ENCODE measurements around the gene DTNB.

DTNB gene

DNA sequence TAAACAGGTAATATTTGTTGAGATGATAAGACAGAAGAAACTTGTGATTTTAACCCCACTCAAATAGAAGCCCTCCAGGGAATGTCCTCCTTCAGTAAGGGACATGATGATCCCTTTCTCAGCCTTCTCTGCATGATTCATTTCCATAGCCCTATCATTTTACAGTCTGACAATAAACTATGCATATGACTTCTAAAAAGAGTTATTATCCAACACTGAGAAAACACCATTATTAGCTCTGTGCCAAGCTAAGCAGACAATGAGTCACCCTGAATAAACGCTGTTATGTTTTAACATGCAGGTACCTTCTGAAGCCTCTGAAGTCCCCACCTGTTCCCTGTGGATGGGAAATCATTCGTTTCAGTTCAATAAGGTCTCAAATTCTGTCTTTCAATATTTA, 54.7 kb downstream of the DTNB start:
- no peak for DNase-seq (ENCODE audit: extremely low read depth, low read depth)
- TF ChIP-seq, protein P1, sequence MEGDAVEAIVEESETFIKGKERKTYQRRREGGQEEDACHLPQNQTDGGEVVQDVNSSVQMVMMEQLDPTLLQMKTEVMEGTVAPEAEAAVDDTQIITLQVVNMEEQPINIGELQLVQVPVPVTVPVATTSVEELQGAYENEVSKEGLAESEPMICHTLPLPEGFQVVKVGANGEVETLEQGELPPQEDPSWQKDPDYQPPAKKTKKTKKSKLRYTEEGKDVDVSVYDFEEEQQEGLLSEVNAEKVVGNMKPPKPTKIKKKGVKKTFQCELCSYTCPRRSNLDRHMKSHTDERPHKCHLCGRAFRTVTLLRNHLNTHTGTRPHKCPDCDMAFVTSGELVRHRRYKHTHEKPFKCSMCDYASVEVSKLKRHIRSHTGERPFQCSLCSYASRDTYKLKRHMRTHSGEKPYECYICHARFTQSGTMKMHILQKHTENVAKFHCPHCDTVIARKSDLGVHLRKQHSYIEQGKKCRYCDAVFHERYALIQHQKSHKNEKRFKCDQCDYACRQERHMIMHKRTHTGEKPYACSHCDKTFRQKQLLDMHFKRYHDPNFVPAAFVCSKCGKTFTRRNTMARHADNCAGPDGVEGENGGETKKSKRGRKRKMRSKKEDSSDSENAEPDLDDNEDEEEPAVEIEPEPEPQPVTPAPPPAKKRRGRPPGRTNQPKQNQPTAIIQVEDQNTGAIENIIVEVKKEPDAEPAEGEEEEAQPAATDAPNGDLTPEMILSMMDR (IDR thresholded peaks at IDR 0.05; ENCODE audit: low read depth, low read length) = no peak

DNA sequence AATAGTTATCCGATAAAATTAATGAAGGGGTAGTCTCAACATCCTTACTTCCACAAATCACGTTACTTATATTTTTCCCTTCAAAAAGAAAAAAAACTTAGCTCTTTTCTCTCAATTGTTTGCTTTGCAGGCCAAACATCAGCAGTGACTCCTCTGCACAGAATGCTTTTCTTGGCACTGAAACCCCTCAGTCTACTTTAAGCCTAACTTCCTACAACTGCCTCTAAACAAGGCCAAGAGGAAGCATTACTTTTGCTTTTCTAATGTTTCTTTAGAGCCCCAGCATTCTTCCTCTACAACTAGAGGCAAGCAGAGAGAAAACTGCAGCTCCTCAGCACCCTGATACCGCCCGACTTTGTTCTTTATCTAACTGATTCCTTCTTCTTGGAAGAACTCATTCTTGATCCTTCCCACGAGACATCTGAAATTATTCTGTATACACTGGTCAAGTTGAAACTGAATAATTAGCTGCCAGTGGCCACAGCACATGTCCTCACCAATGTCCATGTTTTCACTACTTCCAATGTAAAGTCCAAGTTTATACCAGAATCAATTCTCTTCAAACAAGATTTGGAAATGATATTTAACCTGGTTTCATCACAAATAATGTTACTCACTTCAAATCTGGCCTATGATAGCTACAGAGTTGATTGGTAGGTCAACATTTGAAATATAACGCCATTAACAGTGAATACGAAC, 55.3 kb downstream of the DTNB start:
- peak; percentile 43 for DNase-seq (ENCODE audit: extremely low read depth, low read depth)
- TF ChIP-seq, protein P1 (IDR thresholded peaks at IDR 0.05; ENCODE audit: low read depth, low read length) = no peak

DNA sequence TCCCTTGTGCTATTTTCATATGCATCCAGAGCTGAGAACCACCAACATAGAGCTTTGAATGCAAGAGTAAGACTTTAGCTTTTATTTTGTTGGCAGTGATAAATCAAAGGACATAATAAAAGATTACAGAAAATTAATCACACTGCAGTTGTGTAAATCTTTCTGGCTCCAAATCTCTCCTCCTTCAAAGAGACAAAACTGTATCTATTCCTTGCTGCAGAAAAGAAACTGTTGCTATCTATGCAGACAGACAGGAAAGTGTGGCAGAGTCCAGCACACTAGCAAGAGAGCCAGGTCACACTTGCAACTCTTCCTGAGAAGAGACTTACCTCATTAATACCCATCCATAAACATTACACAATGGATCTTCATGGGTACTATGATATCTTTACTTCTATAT, 57.5 kb downstream of the DTNB start:
- TF ChIP-seq, protein P1 (IDR thresholded peaks at IDR 0.05; ENCODE audit: low read depth, low read length) = no peak
- no peak for DNase-seq (ENCODE audit: extremely low read depth, low read depth)

DNA sequence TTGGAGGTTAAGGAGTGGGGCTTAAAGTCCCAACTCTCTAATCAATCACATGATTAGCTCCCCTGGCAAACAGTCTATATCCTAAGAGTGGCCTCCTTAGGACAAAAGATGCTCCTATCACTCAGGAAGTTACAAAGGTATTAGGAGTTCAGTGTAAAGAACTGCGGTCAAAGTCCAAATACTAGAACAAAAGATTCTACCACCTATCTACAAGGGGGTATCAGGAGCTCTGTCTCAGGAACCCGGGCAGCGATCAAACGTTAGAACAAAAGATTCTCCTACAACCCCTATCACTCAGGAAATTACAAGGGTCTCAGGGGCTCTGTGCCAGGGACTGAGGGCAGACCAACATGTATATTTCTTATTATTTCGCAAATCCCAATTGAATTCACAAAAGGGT, 58.0 kb downstream of the DTNB start:
- TF ChIP-seq, protein P1 (IDR thresholded peaks at IDR 0.05; ENCODE audit: low read depth, low read length) = no peak
- DNase-seq (ENCODE audit: extremely low read depth, low read depth) = no peak

DNA sequence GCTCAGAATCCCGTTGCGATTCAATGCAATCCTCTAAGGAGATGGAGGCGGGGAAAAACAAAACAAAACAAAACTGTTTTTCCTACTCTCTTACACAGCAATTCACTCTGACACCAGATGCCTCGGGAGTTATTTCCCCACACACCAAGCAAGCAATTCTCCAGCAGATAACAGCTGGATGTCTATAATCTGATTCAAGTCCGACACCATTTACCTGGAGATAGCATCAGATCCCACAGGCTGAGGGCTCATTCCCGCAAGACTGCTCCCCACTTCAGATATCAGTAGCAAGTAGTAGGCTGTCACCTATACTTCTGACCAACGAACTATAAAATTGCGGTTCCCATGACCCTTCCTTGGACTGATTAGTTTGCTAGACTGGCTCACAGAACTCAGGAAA, 58.7 kb downstream of the DTNB start:
- TF ChIP-seq, protein P1 (IDR thresholded peaks at IDR 0.05; ENCODE audit: low read depth, low read length) = no peak
- no peak for DNase-seq (ENCODE audit: extremely low read depth, low read depth)

DNA sequence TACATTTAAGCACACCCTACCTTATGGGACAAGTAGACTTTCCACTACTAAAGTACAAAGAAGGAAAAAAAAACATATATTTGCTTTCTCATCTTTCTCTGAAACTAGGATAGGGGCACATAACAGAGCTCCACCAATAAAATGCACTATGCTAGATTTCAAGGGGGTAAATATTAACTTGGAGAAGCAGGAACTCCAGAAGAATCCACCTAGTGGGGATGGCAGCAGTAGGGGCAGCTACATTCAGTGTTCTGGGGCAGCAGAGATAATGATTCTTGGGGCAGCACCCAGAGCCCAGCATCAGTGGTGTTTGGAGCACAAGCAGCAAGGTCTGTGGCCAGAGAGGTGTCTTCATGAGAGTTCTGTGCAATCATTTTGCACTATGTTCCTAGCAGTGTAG, 64.7 kb downstream of the DTNB start:
- no peak for DNase-seq (ENCODE audit: extremely low read depth, low read depth)
- TF ChIP-seq, protein P1 (IDR thresholded peaks at IDR 0.05; ENCODE audit: low read depth, low read length) = no peak

DNA sequence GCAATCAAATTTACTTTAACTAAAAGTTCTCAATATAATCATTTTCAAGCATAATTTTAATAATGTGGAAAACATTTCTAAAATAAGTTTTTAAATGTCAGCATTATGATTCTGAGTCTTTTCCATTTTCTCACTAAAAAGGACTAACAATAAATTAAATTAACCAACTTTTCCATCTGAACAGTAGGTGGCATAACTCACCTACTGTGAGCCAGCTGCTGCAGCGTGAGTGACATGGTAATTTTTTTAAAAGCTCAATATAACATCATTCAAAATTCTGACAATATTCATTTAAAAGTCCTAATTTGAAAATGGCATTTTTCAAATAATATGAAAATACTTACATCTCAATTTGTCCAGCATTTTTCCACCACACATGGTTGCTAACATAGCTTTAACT, 66.5 kb downstream of the DTNB start:
- no peak for DNase-seq (ENCODE audit: extremely low read depth, low read depth)
- TF ChIP-seq, protein P1 (IDR thresholded peaks at IDR 0.05; ENCODE audit: low read depth, low read length) = peak; percentile 43
